ENCODE measurements around the gene HTT. TPM values are rescaled to one million over a fixed set of nuclear protein-coding genes. Genes with fewer than 3 reads are reported as not detected.

Gene HTT
- total RNA-seq, 1 experiment from 2014 or later: 37.4 TPM

DNA sequence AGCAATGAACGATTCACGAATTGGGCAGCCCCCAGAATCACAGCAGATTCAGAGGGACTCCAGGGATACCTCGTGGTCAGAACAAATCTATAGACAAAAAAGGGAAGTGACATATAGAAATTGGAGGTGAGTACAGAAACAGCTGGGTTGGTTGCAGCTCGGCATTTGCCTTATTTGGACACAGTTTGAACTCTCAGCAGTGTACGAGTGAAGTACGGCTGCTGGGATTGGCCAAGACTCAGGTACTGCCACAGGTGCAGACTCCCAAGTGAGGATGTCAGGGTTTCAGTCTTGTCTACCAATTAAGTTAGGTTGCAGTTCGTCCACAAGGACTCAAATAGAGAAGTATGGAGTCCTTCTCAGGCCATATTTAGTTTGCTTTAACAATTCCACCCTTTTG, 28.3 kb upstream of the HTT start:
- Histone ChIP-seq H3K9ac (ENCODE audit: low read length) (no peak overlapping the region), H3K4me2 (ENCODE audit: low read length) (no peak overlapping the region), H3K27me3 (ENCODE audit: insufficient read depth, low read length) (no peaks in the 10 kb centered on the region), H3K27ac (ENCODE audit: low read depth, low read length) (no peak overlapping the region), H2AFZ (ENCODE audit: low read depth, low read length, poor library complexity, severe bottlenecking) (no peak overlapping the region), H3K4me3 (replicated peaks in 1 of 2; ENCODE audit: low read depth in 1 of 2, low read length in 2 of 2) (no peak overlapping the region), H3K4me1 (ENCODE audit: control insufficient read depth in 1 of 2, insufficient read depth in 2 of 2, low read length in 2 of 2) (no peaks in the 10 kb centered on the region), H3K9me2 (ENCODE audit: insufficient read depth) (no peaks in the 10 kb centered on the region; the same call in 1 of the 2 replicates), H3K36me3 (ENCODE audit: control insufficient read depth in 1 of 2, insufficient read depth in 2 of 2, low read length in 2 of 2) (no peaks in the 10 kb centered on the region), H3K9me3 (ENCODE audit: control insufficient read depth in 1 of 2, insufficient read depth in 1 of 2, low read depth in 1 of 2, low read length in 2 of 2) (no peaks in the 10 kb centered on the region), H4K20me1 (ENCODE audit: insufficient read depth) (no peaks in the 10 kb centered on the region), H3K79me2 (ENCODE audit: insufficient read depth, low read length) (no peaks in the 10 kb centered on the region)
- RAD21 ChIA-PET (ENCODE audit: low non-redundant PET in 1 of 2, low total read pairs in 2 of 2, uncharacterized antibody in 2 of 2, unreplicated experiment in 2 of 2): no interaction called here
- no peak for ATAC-seq
- intact Hi-C loops (cut with micrococcal nuclease): loop anchor here (5.0 kb wide), 1 partner anchor 91 kb away; no protein-coding TSS in a partner anchor
- no TSS peak for BruUV-seq (replicated peaks)
- POLR2A ChIA-PET: no interaction called here
- no peak for TF ChIP-seq ZFX (IDR thresholded peaks at IDR 0.05)
- TF ChIP-seq FOSL1 (IDR thresholded peaks at IDR 0.05; ENCODE audit: low read depth): no peak
- no peak for TF ChIP-seq ELF1 (IDR thresholded peaks at IDR 0.05; ENCODE audit: borderline replicate concordance, low read depth)
- no peak for TF ChIP-seq YY1 (IDR thresholded peaks at IDR 0.05; ENCODE audit: extremely low read depth, insufficient replicate concordance, low read depth, low read length)
- CTCF ChIA-PET: no interaction called here
- DNase-seq (ENCODE audit: low read depth, low spot score): no peak

DNA sequence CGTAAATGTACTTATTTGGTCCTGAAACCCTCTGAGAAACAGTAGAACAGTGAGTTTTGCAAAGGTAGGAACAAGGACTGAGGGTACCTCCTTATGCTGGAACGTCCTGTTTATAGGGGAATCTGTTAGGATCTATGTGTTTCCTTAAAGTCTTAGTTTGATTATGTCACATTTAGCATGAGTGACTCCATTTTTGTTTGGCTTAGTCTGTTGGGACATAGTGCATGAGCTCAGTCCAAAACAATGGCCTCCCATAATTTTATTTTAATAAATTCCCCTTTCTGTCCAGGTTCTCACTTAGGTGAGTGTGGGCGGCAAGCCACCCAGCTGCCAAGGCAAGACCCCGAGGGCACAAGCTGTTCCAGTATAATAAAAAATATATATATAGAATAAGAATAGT, 27.9 kb upstream of the HTT start:
- Histone ChIP-seq H3K4me3 (replicated peaks in 1 of 2; ENCODE audit: low read depth in 1 of 2, low read length in 2 of 2) (no peak overlapping the region), H3K27ac (ENCODE audit: low read depth, low read length) (no peak overlapping the region), H3K79me2 (ENCODE audit: insufficient read depth, low read length) (no peaks in the 10 kb centered on the region), H2AFZ (ENCODE audit: low read depth, low read length, poor library complexity, severe bottlenecking) (no peak overlapping the region), H3K9ac (ENCODE audit: low read length) (no peak overlapping the region), H3K4me2 (ENCODE audit: low read length) (no peak overlapping the region), H3K27me3 (ENCODE audit: insufficient read depth, low read length) (no peaks in the 10 kb centered on the region), H4K20me1 (ENCODE audit: insufficient read depth) (no peaks in the 10 kb centered on the region), H3K9me2 (ENCODE audit: insufficient read depth) (no peaks in the 10 kb centered on the region; the same call in 1 of the 2 replicates), H3K9me3 (ENCODE audit: control insufficient read depth in 1 of 2, insufficient read depth in 1 of 2, low read depth in 1 of 2, low read length in 2 of 2) (no peaks in the 10 kb centered on the region), H3K4me1 (ENCODE audit: control insufficient read depth in 1 of 2, insufficient read depth in 2 of 2, low read length in 2 of 2) (no peaks in the 10 kb centered on the region), H3K36me3 (ENCODE audit: control insufficient read depth in 1 of 2, insufficient read depth in 2 of 2, low read length in 2 of 2) (no peaks in the 10 kb centered on the region)
- BruUV-seq (replicated peaks): no TSS peak
- DNase-seq (ENCODE audit: low read depth, low spot score) (no peak), ATAC-seq (no peak)
- intact Hi-C loops (cut with micrococcal nuclease): loop anchor here (5.0 kb wide), 1 partner anchor 91 kb away; no protein-coding TSS in a partner anchor
- ChIA-PET RAD21 (ENCODE audit: low non-redundant PET in 1 of 2, low total read pairs in 2 of 2, uncharacterized antibody in 2 of 2, unreplicated experiment in 2 of 2) (no interaction called here), CTCF (interaction anchor here (1.3 kb wide), 1 partner anchor 14 kb away, joined by 4 read pairs; no protein-coding TSS in a partner anchor), POLR2A (no interaction called here)
- TF ChIP-seq YY1 (IDR thresholded peaks at IDR 0.05; ENCODE audit: extremely low read depth, insufficient replicate concordance, low read depth, low read length): no peak
- no peak for TF ChIP-seq FOSL1 (IDR thresholded peaks at IDR 0.05; ENCODE audit: low read depth)
- TF ChIP-seq, protein P1, sequence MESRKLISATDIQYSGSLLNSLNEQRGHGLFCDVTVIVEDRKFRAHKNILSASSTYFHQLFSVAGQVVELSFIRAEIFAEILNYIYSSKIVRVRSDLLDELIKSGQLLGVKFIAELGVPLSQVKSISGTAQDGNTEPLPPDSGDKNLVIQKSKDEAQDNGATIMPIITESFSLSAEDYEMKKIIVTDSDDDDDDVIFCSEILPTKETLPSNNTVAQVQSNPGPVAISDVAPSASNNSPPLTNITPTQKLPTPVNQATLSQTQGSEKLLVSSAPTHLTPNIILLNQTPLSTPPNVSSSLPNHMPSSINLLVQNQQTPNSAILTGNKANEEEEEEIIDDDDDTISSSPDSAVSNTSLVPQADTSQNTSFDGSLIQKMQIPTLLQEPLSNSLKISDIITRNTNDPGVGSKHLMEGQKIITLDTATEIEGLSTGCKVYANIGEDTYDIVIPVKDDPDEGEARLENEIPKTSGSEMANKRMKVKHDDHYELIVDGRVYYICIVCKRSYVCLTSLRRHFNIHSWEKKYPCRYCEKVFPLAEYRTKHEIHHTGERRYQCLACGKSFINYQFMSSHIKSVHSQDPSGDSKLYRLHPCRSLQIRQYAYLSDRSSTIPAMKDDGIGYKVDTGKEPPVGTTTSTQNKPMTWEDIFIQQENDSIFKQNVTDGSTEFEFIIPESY (IDR thresholded peaks at IDR 0.05; ENCODE audit: extremely low read depth, insufficient replicate concordance, low read length): no peak
- TF ChIP-seq ZNF274 (IDR thresholded peaks at IDR 0.05; ENCODE audit: low read depth, low read length): no peak
- TF ChIP-seq TCF7L2 (IDR thresholded peaks at IDR 0.05; ENCODE audit: borderline replicate concordance, extremely low read depth, insufficient read depth, insufficient read length): no peak
- TF ChIP-seq JUND (IDR thresholded peaks at IDR 0.05): no peak
- TF ChIP-seq, protein P2, sequence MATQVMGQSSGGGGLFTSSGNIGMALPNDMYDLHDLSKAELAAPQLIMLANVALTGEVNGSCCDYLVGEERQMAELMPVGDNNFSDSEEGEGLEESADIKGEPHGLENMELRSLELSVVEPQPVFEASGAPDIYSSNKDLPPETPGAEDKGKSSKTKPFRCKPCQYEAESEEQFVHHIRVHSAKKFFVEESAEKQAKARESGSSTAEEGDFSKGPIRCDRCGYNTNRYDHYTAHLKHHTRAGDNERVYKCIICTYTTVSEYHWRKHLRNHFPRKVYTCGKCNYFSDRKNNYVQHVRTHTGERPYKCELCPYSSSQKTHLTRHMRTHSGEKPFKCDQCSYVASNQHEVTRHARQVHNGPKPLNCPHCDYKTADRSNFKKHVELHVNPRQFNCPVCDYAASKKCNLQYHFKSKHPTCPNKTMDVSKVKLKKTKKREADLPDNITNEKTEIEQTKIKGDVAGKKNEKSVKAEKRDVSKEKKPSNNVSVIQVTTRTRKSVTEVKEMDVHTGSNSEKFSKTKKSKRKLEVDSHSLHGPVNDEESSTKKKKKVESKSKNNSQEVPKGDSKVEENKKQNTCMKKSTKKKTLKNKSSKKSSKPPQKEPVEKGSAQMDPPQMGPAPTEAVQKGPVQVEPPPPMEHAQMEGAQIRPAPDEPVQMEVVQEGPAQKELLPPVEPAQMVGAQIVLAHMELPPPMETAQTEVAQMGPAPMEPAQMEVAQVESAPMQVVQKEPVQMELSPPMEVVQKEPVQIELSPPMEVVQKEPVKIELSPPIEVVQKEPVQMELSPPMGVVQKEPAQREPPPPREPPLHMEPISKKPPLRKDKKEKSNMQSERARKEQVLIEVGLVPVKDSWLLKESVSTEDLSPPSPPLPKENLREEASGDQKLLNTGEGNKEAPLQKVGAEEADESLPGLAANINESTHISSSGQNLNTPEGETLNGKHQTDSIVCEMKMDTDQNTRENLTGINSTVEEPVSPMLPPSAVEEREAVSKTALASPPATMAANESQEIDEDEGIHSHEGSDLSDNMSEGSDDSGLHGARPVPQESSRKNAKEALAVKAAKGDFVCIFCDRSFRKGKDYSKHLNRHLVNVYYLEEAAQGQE (IDR thresholded peaks at IDR 0.05; ENCODE audit: low read depth): no peak
- no peak for TF ChIP-seq POLR2AphosphoS5 (IDR thresholded peaks at IDR 0.05; ENCODE audit: low read depth, low read length)
- no peak for TF ChIP-seq EGR1 (IDR thresholded peaks at IDR 0.05; ENCODE audit: low read depth)
- TF ChIP-seq SIN3A (IDR thresholded peaks at IDR 0.05; ENCODE audit: low read depth): no peak
- TF ChIP-seq ELF1 (IDR thresholded peaks at IDR 0.05; ENCODE audit: borderline replicate concordance, low read depth): no peak
- no peak for TF ChIP-seq CEBPB (IDR thresholded peaks at IDR 0.05; ENCODE audit: low read depth)
- no peak for TF ChIP-seq RAD21 (IDR thresholded peaks at IDR 0.05; ENCODE audit: low read depth)
